Ramos (cell line): ENCODE results near the gene ZNF19.
"Not testable (repeated sequence)": the region's sequence is repeated elsewhere in the genome, so short reads cannot be mapped to it uniquely, and the experiment has no call there.

Experiments
- in situ Hi-C: fragments of 300-500 bp; cut with MboI; formaldehyde crosslinking; loops from one replicate; pipeline ENCODE4 v1.14.3; 2022; ENCODE audit warnings: low sequenced_read_pairs; ENCODE audit not compliant: unreplicated experiment

The ZNF19 gene

DNA sequence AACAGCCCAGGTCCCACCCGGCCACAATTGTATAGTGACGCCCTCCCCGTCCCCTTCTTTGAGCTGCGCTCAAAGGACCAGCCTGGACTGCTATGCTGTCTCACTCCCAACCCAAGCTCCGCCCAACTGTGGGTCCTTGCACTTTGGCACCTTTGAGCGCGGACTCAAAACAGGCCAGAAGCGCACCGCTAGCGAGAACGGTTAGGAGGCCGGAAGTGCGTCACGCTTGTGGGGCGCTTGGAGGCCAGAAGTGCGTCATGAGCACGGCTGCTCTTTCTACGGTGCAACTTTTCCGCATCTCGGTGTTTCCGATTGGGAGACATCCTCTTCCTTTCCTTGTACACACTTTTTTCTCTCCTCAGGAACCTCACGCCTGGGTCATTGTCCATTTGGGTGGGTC, at the start of gene ZNF19:
Gene ZNF19, minus strand, starts transcription at position 203 of the 400 bp plus-strand sequence. CDS start 7,210 bp downstream, outside the sequence.
- in situ Hi-C loops, result no loop called here

DNA sequence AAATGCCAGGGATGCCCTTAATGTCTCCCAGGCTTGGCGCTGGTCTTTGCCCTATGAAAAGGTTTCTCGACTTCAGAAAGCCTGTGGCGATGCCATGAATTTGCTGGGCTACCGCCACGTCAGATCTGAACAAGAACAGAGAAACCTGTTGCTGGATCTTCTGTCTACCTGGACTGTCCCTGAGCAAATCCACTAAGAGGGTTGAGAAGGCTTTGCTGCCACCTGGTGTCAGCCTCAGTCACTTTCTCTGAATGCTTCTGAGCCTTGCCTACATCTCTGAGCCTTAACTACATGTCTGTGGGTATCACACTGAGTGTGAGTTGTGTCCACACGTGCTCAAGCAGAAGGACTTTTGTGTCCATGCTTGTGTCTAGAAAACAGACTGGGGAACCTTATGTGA, 48.5 kb upstream of the ZNF19 start:
- in situ Hi-C loops, result no loop called here

DNA sequence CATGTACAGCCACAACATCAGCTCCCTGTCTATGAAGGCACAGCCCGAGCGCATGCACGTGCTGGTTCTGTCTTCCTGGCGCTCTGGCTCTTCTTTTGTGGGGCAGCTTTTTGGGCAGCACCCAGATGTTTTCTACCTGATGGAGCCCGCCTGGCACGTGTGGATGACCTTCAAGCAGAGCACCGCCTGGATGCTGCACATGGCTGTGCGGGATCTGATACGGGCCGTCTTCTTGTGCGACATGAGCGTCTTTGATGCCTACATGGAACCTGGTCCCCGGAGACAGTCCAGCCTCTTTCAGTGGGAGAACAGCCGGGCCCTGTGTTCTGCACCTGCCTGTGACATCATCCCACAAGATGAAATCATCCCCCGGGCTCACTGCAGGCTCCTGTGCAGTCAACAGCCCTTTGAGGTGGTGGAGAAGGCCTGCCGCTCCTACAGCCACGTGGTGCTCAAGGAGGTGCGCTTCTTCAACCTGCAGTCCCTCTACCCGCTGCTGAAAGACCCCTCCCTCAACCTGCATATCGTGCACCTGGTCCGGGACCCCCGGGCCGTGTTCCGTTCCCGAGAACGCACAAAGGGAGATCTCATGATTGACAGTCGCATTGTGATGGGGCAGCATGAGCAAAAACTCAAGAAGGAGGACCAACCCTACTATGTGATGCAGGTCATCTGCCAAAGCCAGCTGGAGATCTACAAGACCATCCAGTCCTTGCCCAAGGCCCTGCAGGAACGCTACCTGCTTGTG, 47.8 kb upstream of the ZNF19 start:
- in situ Hi-C loops, result no loop called here

DNA sequence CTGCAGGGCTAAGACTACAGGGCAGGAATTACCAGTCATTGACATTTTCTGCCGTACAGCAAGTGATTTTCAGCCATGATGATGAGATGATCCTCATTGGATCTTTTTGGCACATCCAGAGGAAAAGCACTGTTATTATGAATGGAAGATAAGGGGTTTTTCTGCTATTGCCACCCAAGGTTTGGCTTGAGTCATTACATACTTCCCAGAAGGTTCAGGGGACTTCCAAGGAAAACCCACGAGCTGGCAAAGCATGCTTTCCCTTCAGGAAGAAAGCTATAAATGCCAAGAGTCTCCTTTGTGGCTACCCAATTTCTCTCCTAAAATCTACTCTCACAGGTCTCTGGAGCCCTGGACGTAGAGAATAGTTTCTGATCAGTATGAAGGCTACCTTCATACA, 43.2 kb upstream of the ZNF19 start:
- in situ Hi-C loops, result no loop called here

DNA sequence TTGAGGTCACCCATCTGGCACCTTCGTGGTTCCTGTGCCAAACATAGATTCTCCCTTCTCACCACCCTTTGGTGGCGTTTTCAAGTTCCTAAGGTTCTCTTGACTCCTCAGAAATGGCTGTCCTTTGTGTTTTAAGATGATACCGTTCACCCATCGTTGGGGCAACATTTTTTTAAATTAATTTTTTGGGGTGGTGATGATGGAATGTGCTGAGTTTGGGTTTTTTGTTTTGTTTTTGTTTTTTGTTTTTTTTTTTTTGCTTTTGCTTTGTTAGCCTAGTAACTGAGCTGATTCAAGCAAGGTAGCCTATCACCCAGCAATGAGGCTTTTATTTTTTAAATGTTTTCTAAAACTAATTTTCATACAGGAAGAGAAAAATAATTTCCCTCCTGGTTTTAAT, 39.7 kb upstream of the ZNF19 start:
- in situ Hi-C loops, result no loop called here

DNA sequence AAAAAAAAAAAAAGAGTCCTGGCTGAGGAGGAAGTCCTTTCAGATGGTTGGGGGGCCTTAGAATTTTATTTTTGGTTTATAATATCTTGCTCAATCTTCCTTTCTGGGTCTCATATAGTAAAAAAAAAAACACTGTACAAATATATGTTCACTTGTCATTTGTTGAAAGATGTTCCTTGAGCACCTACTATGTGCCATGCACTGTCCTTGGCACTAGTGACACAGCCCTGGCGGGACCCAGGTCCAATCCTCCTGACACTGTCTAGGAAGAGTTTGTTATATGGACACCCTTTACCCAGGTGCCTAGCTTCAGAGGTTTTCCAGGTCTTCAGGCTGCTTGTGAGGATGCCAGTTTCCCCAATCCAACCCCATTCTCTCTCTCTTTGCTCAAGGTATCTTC, 39.1 kb upstream of the ZNF19 start:
- in situ Hi-C loops, result no loop called here

DNA sequence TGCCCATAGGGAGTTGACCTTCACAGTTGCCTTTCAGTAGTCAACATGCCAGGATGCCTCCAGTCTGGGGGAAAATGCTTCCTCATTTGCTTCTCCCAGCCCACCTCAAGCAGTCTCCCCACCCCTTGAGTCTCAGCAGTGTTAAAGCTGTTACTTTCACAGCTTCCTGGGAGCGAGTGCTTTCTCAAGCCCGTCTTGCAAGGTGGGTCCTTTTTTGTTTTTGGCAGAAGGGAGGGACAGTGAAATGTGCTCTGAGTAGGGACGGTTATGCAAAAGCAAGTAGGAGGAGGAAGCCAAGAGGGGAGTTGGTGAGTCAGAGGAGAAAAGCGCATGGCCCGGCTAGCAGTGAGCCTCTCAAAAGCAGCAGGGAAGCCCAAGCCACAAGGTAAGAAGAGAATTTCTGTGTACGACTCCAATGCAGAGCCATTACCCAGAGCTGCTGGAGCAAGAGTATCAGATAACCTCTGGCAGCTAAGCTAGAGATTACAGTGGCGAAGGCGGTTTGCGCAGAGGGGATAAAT, 37.0 kb upstream of the ZNF19 start, which contains the start of gene CHST4:
Gene CHST4, plus strand, starts transcription at position 316 of the 521 bp plus-strand sequence. CDS start 10,252 bp downstream, outside the sequence.
- in situ Hi-C loops, result no loop called here

DNA sequence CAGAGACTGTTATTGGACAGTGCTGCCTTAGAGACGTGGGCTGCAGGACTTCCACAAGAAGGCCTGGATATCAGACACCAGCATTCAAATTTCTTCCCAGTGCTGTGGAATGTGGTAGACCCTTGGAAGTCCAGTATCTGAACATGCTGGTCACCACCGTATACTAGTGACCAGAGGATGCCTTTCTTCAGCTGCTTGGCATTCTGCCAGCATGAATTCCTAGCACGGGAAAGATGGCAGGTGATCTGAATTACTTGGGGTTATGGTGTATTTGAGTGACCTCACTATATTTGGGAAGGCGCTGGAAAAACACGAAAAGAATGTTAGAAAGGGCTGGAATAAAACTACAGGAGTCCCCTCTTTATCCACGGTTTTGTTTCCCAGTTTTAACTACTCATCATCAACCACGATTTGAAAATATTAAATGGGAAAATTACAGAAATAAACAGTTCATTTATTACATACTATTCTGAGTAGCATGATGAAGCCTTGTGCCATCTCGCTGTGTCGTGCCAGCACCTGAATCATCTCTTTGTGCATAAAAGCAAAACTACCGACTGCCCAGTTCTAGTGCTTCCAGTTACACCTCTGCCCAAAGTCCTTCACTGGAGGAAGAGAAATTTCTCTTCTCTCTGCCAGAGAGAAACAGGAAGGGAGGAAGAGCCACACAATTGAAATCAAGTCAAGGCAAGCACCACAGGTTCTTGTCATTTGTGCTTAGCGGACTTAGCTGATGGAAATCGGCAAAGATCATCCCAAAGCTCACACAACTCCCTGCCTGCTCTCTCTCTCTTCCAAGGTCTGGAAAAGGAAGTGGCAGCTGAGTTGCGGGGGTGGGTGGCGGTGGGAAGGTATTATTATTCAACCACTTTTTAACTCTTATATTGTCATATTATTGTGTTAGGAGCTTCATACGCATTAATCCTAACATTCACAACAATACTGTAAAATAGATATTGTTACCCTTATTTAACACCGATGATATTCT, 35.7 kb upstream of the ZNF19 start:
- in situ Hi-C loops, result no loop called here

DNA sequence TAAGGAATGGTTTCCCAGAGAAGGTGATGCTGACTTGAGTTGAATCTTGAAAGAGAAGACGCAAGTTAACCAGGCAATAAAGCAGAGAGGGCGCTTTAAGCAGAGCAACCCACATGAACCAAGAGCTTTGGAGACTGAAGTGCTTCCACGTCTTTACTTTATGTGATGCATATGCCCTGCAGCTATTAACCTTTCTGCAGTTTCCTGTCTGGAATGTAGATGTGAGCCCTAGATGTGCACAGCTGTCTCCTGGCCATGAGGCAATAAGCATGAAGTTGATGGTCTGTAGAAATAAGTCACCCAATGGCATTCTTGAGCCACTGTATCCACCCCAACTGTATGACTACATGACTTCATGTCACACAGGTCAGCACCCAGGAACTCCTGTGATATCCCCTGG, 31.4 kb upstream of the ZNF19 start:
- in situ Hi-C loops, result no loop called here

DNA sequence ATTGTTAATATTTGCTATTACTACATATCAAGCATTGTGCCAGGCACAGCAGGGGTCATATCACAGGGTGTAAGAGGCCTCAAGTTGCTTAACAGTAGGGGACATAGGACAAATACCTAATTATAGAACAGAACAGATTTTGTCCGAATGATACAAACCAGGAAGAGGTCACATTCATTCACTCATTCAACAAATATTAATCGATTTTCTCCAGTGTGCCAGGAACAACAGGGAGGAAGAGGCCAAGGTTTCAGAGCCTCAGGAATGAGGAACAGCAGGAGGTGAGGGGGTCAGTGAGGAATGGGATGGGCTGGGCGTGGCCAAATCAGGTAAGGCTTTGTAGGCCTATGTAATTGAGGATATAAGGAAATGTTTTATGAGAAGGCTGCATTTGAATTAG, 25.9 kb upstream of the ZNF19 start:
- in situ Hi-C loops, result no loop called here

DNA sequence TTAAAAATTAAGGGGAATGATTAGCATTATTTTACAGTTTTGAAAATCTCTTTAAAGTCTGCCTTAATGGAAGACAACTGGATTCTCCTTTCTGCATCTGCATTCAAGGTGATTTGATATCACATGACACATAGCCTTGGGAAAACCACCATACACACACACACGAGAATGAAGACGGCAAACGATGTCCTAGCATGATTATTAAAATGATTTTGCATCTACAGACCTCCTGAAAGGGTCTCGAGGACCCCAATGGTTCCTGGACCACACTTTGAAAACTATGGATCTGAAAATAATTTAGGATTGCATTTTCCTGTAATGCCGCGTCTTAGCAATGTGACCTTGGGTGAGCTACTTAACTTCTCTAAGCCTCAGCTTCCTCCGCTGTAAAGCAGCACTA, 25.4 kb upstream of the ZNF19 start:
- in situ Hi-C loops, result no loop called here

DNA sequence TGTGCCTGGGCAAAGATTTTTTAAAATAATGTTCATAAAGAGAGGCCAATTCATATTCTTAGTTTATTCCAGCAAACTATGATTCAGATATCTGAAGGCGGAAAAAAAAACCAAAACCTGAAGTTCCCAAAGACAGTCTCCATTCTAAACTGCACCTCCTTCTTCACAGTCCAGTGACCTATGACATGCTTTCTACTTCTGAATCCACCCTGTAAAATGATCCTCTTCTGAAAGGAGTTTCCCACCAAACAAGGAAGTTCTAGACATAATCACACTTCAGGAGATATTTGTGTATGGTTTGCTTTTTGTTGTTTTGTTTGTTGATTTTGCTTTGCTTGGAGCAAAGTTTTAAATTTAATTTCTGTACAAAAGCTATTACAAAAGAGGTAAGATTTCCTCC, 24.2 kb upstream of the ZNF19 start:
- in situ Hi-C loops, result no loop called here

DNA sequence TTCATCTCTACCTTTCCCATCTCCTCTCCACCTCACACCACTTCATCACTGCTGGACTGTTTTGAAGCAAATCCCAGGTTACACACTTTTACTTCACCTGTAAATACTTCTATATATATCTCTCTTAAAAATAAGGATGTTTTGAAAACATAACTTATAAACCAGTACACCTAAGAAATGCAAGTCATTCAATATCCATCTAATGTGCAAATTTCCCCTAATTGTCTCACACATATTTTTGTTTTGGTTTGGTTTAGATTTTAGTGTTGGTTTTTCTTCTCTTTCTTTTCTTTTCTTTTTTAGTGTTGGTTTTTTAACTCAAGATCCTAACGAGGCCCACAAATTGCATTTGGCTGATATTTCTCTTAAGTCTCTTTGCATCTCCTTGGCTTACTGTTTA, 17.9 kb upstream of the ZNF19 start:
- in situ Hi-C loops, result no loop called here

DNA sequence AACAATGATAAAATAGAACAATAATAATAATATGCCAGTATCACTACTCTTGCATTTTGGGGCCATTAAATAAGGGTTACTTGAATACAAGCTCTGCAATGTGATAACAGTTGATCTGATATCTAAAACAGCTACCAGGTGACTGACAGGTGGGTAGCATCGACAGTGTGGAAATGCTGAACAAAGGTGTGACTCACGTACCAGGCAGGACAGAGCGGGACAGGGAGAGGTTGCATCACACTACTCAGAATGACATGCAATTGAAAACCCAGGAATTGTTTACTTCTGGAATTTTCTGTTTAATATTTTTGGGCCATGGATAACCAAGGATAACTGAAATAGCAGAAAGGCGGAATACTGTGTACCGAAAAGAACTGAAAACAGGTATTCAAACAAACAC, 15.8 kb upstream of the ZNF19 start:
- in situ Hi-C loops, result no loop called here

DNA sequence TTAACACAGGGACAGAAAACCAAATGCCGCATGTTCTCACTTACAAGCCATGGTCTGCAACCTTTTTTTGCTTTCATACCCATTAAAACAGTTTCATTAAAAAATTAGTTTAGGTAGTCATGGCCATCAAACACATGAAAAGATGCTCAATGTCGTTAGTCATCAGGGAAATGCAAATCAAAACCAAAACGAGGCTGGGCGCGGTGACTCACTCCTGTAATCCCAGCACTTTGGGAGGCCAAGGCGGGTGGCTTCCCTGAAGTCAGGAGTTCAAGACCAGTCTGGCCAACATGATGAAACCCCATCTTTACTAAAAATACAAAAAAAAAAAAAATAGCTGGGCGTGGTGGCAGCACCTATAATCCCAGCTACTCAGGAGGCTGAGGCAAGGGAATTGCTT, 14.9 kb upstream of the ZNF19 start:
- in situ Hi-C loops, result not testable (repeated sequence)

DNA sequence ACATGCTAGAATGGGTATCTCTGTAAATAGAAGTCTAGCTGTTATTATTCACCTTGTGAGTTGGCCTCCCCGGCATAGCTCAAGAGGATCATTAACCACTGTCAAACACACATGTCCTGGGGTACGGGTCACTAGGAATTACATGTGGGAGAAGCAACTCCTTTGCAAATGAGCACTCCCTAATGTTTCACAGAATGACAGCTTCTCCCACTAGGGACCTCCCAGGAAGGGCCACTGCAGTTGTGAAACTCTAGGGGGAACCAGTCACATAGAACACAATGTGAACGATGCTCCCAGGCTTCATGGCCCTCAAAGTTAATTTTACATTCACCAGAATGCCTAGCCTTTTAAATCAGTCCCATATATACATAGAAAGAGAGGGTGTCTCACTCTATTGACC, 12.4 kb upstream of the ZNF19 start:
- in situ Hi-C loops, result no loop called here

DNA sequence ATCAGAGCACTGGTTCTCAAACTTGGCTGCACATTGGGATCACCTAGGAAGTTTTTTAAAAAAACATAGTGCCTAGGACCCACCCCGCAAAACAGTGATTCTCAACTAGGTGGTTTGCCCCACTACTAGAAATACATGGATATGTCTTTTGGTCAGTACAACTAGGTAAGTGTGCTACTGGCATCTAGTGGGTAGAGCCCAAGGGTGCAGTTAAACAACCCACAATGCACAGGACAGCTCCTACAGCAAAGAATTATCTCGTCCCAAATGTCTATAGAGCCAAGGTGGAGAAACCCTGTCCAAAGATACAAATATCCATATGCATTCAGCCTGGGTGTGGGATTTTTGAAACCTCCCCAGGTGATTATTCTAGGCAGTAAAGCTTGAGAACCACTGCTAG, 11.8 kb upstream of the ZNF19 start:
- in situ Hi-C loops, result no loop called here

DNA sequence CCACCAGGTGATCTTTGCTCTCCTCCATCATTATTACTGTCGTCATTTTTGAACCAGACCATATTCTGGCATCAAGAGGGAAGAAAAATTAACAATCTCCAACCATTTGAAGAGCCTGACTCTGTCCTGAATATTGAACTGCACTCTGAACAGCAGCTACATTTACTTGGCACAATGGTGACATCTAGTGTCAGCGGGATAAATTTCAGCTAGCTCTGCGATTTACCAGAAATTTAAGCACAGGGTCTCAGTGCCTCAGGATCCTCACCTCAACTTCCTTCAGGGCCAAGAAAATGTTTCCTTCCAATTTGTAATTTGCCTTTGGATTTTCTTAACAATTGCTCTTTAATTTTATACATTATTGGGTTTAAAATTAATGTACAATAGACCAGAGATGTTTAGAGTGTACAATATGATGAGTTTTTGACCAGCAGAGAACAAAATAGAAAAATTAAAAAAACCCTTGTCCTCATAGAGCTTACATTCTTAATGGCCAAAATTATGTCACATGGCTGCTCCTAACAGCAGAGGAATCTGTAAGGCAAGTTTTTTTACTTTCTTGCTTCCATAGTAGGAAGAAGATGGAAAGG, 10.7 kb upstream of the ZNF19 start:
- in situ Hi-C loops, result loop anchor here (5.0 kb wide), 1 partner anchor 83 kb away; no protein-coding TSS in a partner anchor

DNA sequence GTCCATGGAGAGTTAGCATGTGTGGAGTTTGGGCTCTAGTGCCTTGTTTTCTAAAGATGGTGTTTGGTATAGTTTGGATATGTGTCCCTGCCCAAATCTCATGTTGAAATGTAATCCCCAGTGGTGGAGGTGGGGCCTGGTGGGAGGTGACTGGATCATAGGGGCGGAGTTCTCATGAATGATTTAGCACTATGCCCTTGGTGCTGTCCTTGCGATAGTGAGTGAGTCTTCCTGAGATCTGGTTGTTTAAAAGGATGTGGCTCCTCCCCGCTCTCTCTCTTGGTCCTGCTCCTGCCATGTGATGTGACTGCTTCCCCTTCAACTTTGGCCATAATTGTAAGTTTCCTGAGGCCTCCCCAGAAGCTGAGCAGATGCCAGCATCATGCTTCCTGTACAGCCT, 8.9 kb upstream of the ZNF19 start:
- in situ Hi-C loops, result loop anchor here (5.0 kb wide), 1 partner anchor 81 kb away; no protein-coding TSS in a partner anchor

DNA sequence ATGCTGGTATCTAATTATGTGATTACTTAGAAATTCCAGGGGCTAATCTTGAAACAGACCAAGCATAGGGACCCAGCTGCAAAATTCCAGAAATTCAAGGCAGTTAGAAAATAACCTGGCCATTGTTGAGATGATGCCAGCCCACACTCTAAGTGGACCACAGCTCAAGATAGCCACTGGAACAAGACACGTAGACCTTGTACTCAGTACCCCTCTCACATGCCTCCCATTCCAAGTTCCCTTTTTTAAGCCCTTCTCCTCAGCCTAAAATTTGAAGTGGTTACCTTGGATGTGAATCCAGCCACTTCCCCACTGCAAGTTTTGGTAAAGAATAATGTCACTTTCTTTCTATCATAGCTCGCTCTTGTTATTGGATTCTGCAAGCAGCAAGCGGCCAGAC, 4.1 kb upstream of the ZNF19 start:
- in situ Hi-C loops, result no loop called here

DNA sequence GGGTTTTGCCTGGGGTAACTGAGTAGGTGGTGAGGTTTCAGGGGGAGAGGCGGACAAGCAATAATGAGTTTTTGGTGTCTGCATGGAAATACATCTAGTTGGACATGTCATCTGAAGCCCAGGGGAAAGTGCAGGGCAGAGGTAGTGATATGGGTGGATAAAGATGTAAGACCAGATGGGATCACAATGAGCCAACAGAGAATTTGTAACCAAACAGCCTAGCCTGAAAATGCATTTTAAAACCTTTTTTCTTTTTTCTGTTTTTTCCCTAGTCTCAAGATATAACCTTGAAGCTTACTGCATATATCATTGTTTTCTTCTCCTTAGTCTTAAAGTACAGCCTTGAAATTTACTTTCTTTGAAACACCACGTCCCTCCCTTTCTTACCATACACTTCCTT, 3.7 kb upstream of the ZNF19 start:
- in situ Hi-C loops, result no loop called here
